WERI-Rb-1 (cell line): ENCODE data around the gene NGF.

Source experiments
- DNase-seq: peaks from one replicate; pipeline ENCODE4 v3.0.0-alpha.2; 2020
- H3K27ac ChIP-seq: fragments of 250-450 bp; sonication (Bioruptor Pico); 2 replicates; pipeline ENCODE4 v1.5.1; 2020; ENCODE audit warnings: mild to moderate bottlenecking, moderate library complexity
- H3K27me3 ChIP-seq: fragments of 250-450 bp; sonication (Bioruptor Pico); 2 replicates; pipeline ENCODE4 v1.5.1; 2021; ENCODE audit warnings: mild to moderate bottlenecking, low read depth, moderate library complexity; ENCODE audit not compliant: insufficient read depth, severe bottlenecking
- H3K36me3 ChIP-seq: fragments of 250-450 bp; sonication (Bioruptor Pico); 2 replicates; pipeline ENCODE4 v1.5.1; 2020; ENCODE audit warnings: mild to moderate bottlenecking, moderate library complexity
- H3K4me3 ChIP-seq: 2 replicates; pipeline ENCODE4 v1.5.1; 2011; ENCODE audit warnings: low read depth, mild to moderate bottlenecking, control low read depth, low read length
- H3K9me3 ChIP-seq: fragments of 250-450 bp; sonication (Bioruptor Pico); 2 replicates; pipeline ENCODE4 v1.5.1; 2021; ENCODE audit warnings: mild to moderate bottlenecking, moderate library complexity; ENCODE audit not compliant: severe bottlenecking
- CTCF ChIP-seq: IDR thresholded peaks from 2 replicates; pipeline ENCODE4 v1.5.1; 2011; ENCODE audit warnings: low read depth, mild to moderate bottlenecking, control low read depth, inconsistent platforms, low read length

The NGF gene

GRCh38 chr1:115245227-115245626, 92.8 kb downstream of the NGF start:
- no peaks in the 10 kb centered on the region for H3K36me3 ChIP-seq
- no peak overlapping the region for H3K27ac ChIP-seq
- no peaks in the 10 kb centered on the region for H3K9me3 ChIP-seq
- no peak for TF ChIP-seq CTCF
- no peak for DNase-seq
- no peak overlapping the region for H3K4me3 ChIP-seq
- no peaks in the 10 kb centered on the region for H3K27me3 ChIP-seq

- no peak for TF ChIP-seq CTCF
- H3K4me3 ChIP-seq = no peak overlapping the region
- H3K27me3 ChIP-seq = no peaks in the 10 kb centered on the region
- H3K27ac ChIP-seq = no peak overlapping the region
- DNase-seq = no peak
- H3K36me3 ChIP-seq = no peaks in the 10 kb centered on the region
- no peaks in the 10 kb centered on the region for H3K9me3 ChIP-seq
Observed at GRCh38 chr1:115242543-115242942, 95.5 kb downstream of the NGF start.

GRCh38 chr1:115241309-115241708, 96.7 kb downstream of the NGF start:
- H3K27ac ChIP-seq = no peak overlapping the region
- H3K27me3 ChIP-seq = no peaks in the 10 kb centered on the region
- H3K36me3 ChIP-seq = no peaks in the 10 kb centered on the region
- H3K4me3 ChIP-seq = no peak overlapping the region
- no peaks in the 10 kb centered on the region for H3K9me3 ChIP-seq
- TF ChIP-seq CTCF = no peak
- no peak for DNase-seq

GRCh38 chr1:115240297-115240696, 97.8 kb downstream of the NGF start:
- Histone ChIP-seq H3K9me3 (no peaks in the 10 kb centered on the region), H3K36me3 (no peaks in the 10 kb centered on the region), H3K4me3 (no peak overlapping the region), H3K27ac (no peak overlapping the region), H3K27me3 (no peaks in the 10 kb centered on the region)
- no peak for DNase-seq
- no peak for TF ChIP-seq CTCF

- TF ChIP-seq CTCF = no peak
- H3K36me3 ChIP-seq = no peaks in the 10 kb centered on the region
- H3K4me3 ChIP-seq = no peak overlapping the region
- H3K27me3 ChIP-seq = no peaks in the 10 kb centered on the region
- no peak overlapping the region for H3K27ac ChIP-seq
- no peak for DNase-seq
- no peaks in the 10 kb centered on the region for H3K9me3 ChIP-seq
Observed at GRCh38 chr1:115239426-115239825, 98.6 kb downstream of the NGF start.

GRCh38 chr1:115239148-115239422, 99.0 kb downstream of the NGF start:
- Histone ChIP-seq H3K27me3 (no peaks in the 10 kb centered on the region), H3K36me3 (no peaks in the 10 kb centered on the region), H3K27ac (no peak overlapping the region), H3K9me3 (no peaks in the 10 kb centered on the region), H3K4me3 (no peak overlapping the region)
- DNase-seq = no peak
- TF ChIP-seq CTCF = no peak
